IMR-90 (cell line): ENCODE measurements around the gene TTC39C. TPM values are rescaled to one million over a fixed set of nuclear protein-coding genes. Genes with fewer than 3 reads are reported as not detected.

Experiments used
- ATAC-seq: fragments of 200-7000 bp; cut with Tn5 transposase; 2 replicates; pipeline ENCODE4 v1.9.1; 2020; ENCODE audit warnings: low read depth, mild to moderate bottlenecking, moderate library complexity
- BruUV-seq: library from RNA; stranded (reverse); fragments of 400-500 nt; replicated peaks from 2 replicates; lab custom pipeline; 2021; lab: Mats Ljungman, UMichigan
- CTCF ChIA-PET: fragments of 300-600 bp; formaldehyde crosslinking; extraction: SDS; loops from one replicate; lab custom pipeline; 2021; ENCODE audit warnings: antibody characterized with exemption; lab: Yijun Ruan, JAX
- POLR2A ChIA-PET: fragments of 300-600 bp; sonication (Branson Sonifier 250); formaldehyde crosslinking; loops from one replicate; lab custom pipeline; 2022; ENCODE audit warnings: antibody characterized with exemption; ENCODE audit not compliant: unreplicated experiment; lab: Charles Lee
- DNase-seq: peaks from one replicate; pipeline ENCODE4 v3.0.0; 2013
- H2AFZ ChIP-seq: replicated peaks from 2 replicates; pipeline ENCODE3; 2013; ENCODE audit warnings: low read length, mild to moderate bottlenecking; ENCODE audit not compliant: poor library complexity
- H2AK5ac ChIP-seq: 2 replicates; pipeline ENCODE4 v1.6.1; 2013; ENCODE audit warnings: low read depth, low read length, inconsistent platforms
- H2AK9ac ChIP-seq: replicated peaks from 2 replicates; pipeline ENCODE3; 2013; ENCODE audit warnings: mild to moderate bottlenecking, low read depth, low read length, moderate library complexity; ENCODE audit not compliant: poor library complexity
- H2BK120ac ChIP-seq: 2 replicates; pipeline ENCODE4 v1.6.1; 2013; ENCODE audit warnings: low read depth, low read length, inconsistent platforms
- H2BK15ac ChIP-seq: 3 replicates; pipeline ENCODE4 v1.6.1; 2013; ENCODE audit warnings: low read depth, low read length, inconsistent platforms
- H2BK20ac ChIP-seq: 2 replicates; pipeline ENCODE4 v1.6.1; 2013; ENCODE audit warnings: low read depth, mild to moderate bottlenecking, inconsistent platforms, low read length, moderate library complexity
- H2BK5ac ChIP-seq: 2 replicates; pipeline ENCODE4 v1.6.1; 2013; ENCODE audit warnings: mild to moderate bottlenecking, low read depth, low read length, inconsistent platforms; ENCODE audit not compliant: poor library complexity, severe bottlenecking
- H3K14ac ChIP-seq: replicated peaks from 2 replicates; pipeline ENCODE4 v1.6.1; 2013; ENCODE audit warnings: low read depth, low read length, inconsistent platforms
- H3K18ac ChIP-seq: 2 replicates; pipeline ENCODE4 v1.6.1; 2013; ENCODE audit warnings: low read depth, low read length, control low read depth
- H3K23ac ChIP-seq: 2 replicates; pipeline ENCODE4 v1.6.1; 2013; ENCODE audit warnings: low read depth, low read length, inconsistent platforms
- H3K27ac ChIP-seq: 2 replicates; pipeline ENCODE4 v1.5.1; 2013; ENCODE audit warnings: mild to moderate bottlenecking, control low read depth, low read length; ENCODE audit not compliant: insufficient read depth
- H3K27me3 ChIP-seq: 2 replicates; pipeline ENCODE4 v1.6.1; 2013; ENCODE audit warnings: low read length; ENCODE audit not compliant: control insufficient read depth, insufficient read depth
- H3K36me3 ChIP-seq: 2 replicates; pipeline ENCODE4 v1.6.1; 2013; ENCODE audit warnings: low read length, mixed read lengths; ENCODE audit not compliant: control insufficient read depth, insufficient read depth
- H3K4ac ChIP-seq: 2 replicates; pipeline ENCODE4 v1.6.1; 2013; ENCODE audit warnings: low read depth, low read length, inconsistent platforms
- H3K4me1 ChIP-seq: 2 replicates; pipeline ENCODE4 v1.6.1; 2013; ENCODE audit warnings: low read length, mixed read lengths; ENCODE audit not compliant: control insufficient read depth, insufficient read depth
- H3K4me2 ChIP-seq: 2 replicates; pipeline ENCODE4 v1.6.1; 2013; ENCODE audit warnings: low read depth, mild to moderate bottlenecking, control low read depth, low read length, moderate library complexity
- H3K4me3 ChIP-seq: 2 replicates; pipeline ENCODE4 v1.5.1; 2013; ENCODE audit warnings: low read depth, mild to moderate bottlenecking, control low read depth, low read length, moderate library complexity; ENCODE audit not compliant: insufficient read depth
- H3K56ac ChIP-seq: 2 replicates; pipeline ENCODE4 v1.6.1; 2013; ENCODE audit warnings: low read length, inconsistent platforms; ENCODE audit not compliant: insufficient read depth; ENCODE audit errors: extremely low read depth
- H3K79me1 ChIP-seq, 2 experiments: 2 replicates each; pipeline ENCODE4 v1.6.1; 2013; ENCODE audit warnings: low read length in 2 of 2, inconsistent platforms in 1 of 2, low read depth in 1 of 2
- H3K9ac ChIP-seq: 2 replicates; pipeline ENCODE4 v1.6.1; 2013; ENCODE audit warnings: low read depth, low read length, control low read depth
- H3K9me1 ChIP-seq: 2 replicates; pipeline ENCODE4 v1.6.1; 2013; ENCODE audit warnings: low read length, inconsistent platforms; ENCODE audit not compliant: insufficient read depth
- H3K9me3 ChIP-seq: 2 replicates; pipeline ENCODE4 v1.6.1; 2013; ENCODE audit warnings: low read length; ENCODE audit not compliant: control insufficient read depth, insufficient read depth
- H4K20me1 ChIP-seq: 2 replicates; pipeline ENCODE4 v1.6.1; 2013; ENCODE audit warnings: low read length, inconsistent platforms; ENCODE audit not compliant: insufficient read depth
- H4K5ac ChIP-seq: 2 replicates; pipeline ENCODE4 v1.6.1; 2013; ENCODE audit warnings: mild to moderate bottlenecking, low read depth, low read length, control low read depth
- H4K8ac ChIP-seq, 2 experiments: 2 replicates each; pipeline ENCODE4 v1.6.1; 2013; ENCODE audit warnings: low read depth in 2 of 2, low read length in 2 of 2, control low read depth in 1 of 2, inconsistent platforms in 1 of 2
- H4K91ac ChIP-seq: 2 replicates; pipeline ENCODE4 v1.6.1; 2013; ENCODE audit warnings: low read depth, low read length, inconsistent platforms; ENCODE audit not compliant: insufficient read depth
- BHLHE40 ChIP-seq: fragments of 150-350 bp; IDR thresholded peaks from 2 replicates; pipeline ENCODE4 v1.6.1; 2016; ENCODE audit warnings: mild to moderate bottlenecking, low read depth, low read length
- CEBPB ChIP-seq: IDR thresholded peaks from 2 replicates; pipeline ENCODE4 v1.6.1; 2012; ENCODE audit warnings: low read depth, low read length, improper control_type of control experiment
- CHD1 ChIP-seq: IDR thresholded peaks from 2 replicates; pipeline ENCODE4 v1.6.1; 2012; ENCODE audit warnings: low read depth, low read length, improper control_type of control experiment
- ELK1 ChIP-seq: fragments of 150-350 bp; IDR thresholded peaks from 2 replicates; pipeline ENCODE4 v1.6.1; 2016; ENCODE audit warnings: low read depth, mild to moderate bottlenecking, low read length, moderate library complexity, borderline replicate concordance
- FOS ChIP-seq: fragments of 150-350 bp; IDR thresholded peaks from 2 replicates; pipeline ENCODE4 v1.6.1; 2016; ENCODE audit warnings: low read depth, low read length
- MAFK ChIP-seq: IDR thresholded peaks from 2 replicates; pipeline ENCODE4 v1.6.1; 2012; ENCODE audit warnings: low read depth, low read length, improper control_type of control experiment
- MAZ ChIP-seq: IDR thresholded peaks from 2 replicates; pipeline ENCODE4 v1.6.1; 2012; ENCODE audit warnings: low read depth, mild to moderate bottlenecking, low read length, improper control_type of control experiment, moderate library complexity, borderline replicate concordance
- MXI1 ChIP-seq: IDR thresholded peaks from 2 replicates; pipeline ENCODE4 v1.6.1; 2012; ENCODE audit warnings: low read depth, mild to moderate bottlenecking, low read length, moderate library complexity, borderline replicate concordance
- NFE2L2 ChIP-seq: fragments of 150-350 bp; IDR thresholded peaks from 2 replicates; pipeline ENCODE4 v1.6.1; 2016; ENCODE audit warnings: low read depth, mild to moderate bottlenecking, low read length
- POLR2A ChIP-seq: IDR thresholded peaks from 2 replicates; pipeline ENCODE4 v1.6.1; 2012; ENCODE audit warnings: mild to moderate bottlenecking, low read depth, low read length
- RAD21 ChIP-seq: IDR thresholded peaks from 2 replicates; pipeline ENCODE4 v1.6.1; 2012; ENCODE audit warnings: low read length, improper control_type of control experiment
- RFX5 ChIP-seq: IDR thresholded peaks from 2 replicates; pipeline ENCODE4 v1.8.0; 2012; ENCODE audit warnings: low read depth, mild to moderate bottlenecking, low read length, moderate library complexity
- SMC3 ChIP-seq: fragments of 150-350 bp; IDR thresholded peaks from 2 replicates; pipeline ENCODE4 v1.6.1; 2016; ENCODE audit warnings: low read depth, mild to moderate bottlenecking, antibody characterized with exemption, low read length, moderate library complexity
- USF2 ChIP-seq: fragments of 150-350 bp; IDR thresholded peaks from 2 replicates; pipeline ENCODE4 v1.6.1; 2017; ENCODE audit warnings: mild to moderate bottlenecking, antibody characterized with exemption, low read length, low read depth
- WGBS, 2 experiments: methylation state at CpG; one replicate each; pipeline versions ENCODE4 v1.1.5 to v1.1.7; 2013; ENCODE audit warnings: missing lambda C conversion rate in 2 of 2; ENCODE audit not compliant: insufficient read length in 1 of 2; ENCODE audit errors: extremely low coverage in 2 of 2; 5-methylcytosine and 5-hydroxymethylcytosine counted together
- dilution Hi-C: fragments of 300-500 bp; cut with HindIII; formaldehyde crosslinking; loops from one replicate; pipeline ENCODE4 v1.14.3; 2018; ENCODE audit warnings: low sequenced_read_pairs; ENCODE audit not compliant: unreplicated experiment
- in situ Hi-C: fragments of 300-500 bp; cut with MboI; formaldehyde crosslinking; loops from 3 replicates; pipeline ENCODE4 v1.14.3; 2019; ENCODE audit warnings: low sequenced_read_pairs, inconsistent platforms, mixed read lengths
- intact Hi-C: fragments of 100-400 bp; cut with micrococcal nuclease; formaldehyde crosslinking; loops from 2 replicates; pipeline ENCODE4 v1.10.0; 2022
- polyA plus RNA-seq, 3 experiments: library from polyadenylated mRNA; depleted of rRNA; stranded (reverse); fragments of >200 nt; gene quantifications; 2 replicates each; pipeline ENCODE4 v1.2.3, GENCODE V29; 2012; ENCODE audit warnings: low replicate concordance in 1 of 3
- total RNA-seq: library from RNA; depleted of rRNA; stranded (reverse); fragments of >200 nt; gene quantifications from 2 replicates; pipeline ENCODE4 v1.2.3, GENCODE V29; 2012
- TF ChIP-seq, protein P1 (sequence below): conservative IDR thresholded peaks from 2 replicates; pipeline ENCODE4 v1.5.1; 2012; ENCODE audit warnings: mild to moderate bottlenecking, low read depth, low read length, improper control_type of control experiment

Gene TTC39C
- total and polyA plus RNA-seq, 2 of the 4 experiments (the other 2 are of a cell fraction), result 8.0 to 20.8 TPM

GRCh38 chr18:24011123-24011917 is 3.2 kb upstream of the TTC39C start:
- Histone ChIP-seq H2BK5ac (no peak overlapping the region), H2BK120ac (no peak overlapping the region), H3K9me3 (no peaks in the 10 kb centered on the region), H3K56ac (no peak overlapping the region), H2AK9ac (no peak overlapping the region), H2AK5ac (no peak overlapping the region), H2BK20ac (no peak overlapping the region), H4K20me1 (peaks cover 3% of the 10 kb centered on the region; the same call in 1 of the 2 replicates), H4K91ac (no peak overlapping the region), H3K18ac (no peak overlapping the region), H3K27me3 (peaks cover 11% of the 10 kb centered on the region), H4K8ac (no peak overlapping the region), H3K4ac (no peak overlapping the region; the same call in 1 of the 2 replicates), H4K5ac (no peak overlapping the region), H3K23ac (no peak overlapping the region), H2AFZ (no peak overlapping the region), H3K4me2 (no peak overlapping the region), H3K36me3 (no peaks in the 10 kb centered on the region), H3K9ac (no peak overlapping the region), H3K14ac (no peak overlapping the region), H3K4me1 (peaks cover 2% of the 10 kb centered on the region; the same call in 1 of the 2 replicates), H2BK15ac (no peak overlapping the region), H3K27ac (no peak overlapping the region), H3K4me3 (no peak overlapping the region), H3K79me1 (peaks cover 0 to 8% of the 10 kb centered on the region in 2 experiments; a peak in 3 of 4 replicates), H3K9me1 (no peaks in the 10 kb centered on the region)
- intact Hi-C loops (loop anchor here (5.0 to 10.0 kb wide), 2 partner anchors 84 to 387 kb away; no protein-coding TSS in a partner anchor), in situ Hi-C loops (no loop called here), dilution Hi-C loops (no loop called here)
- DNase-seq, result no peak
- ChIA-PET CTCF (no interaction called here), POLR2A (no interaction called here)
- BruUV-seq, result no TSS peak
- no peak for ATAC-seq
- WGBS, 2 experiments, result 85% methylated on average over 2 of the region's 5 CpGs; no CpG with 5 or more reads in 1 of the 2 experiments
- TF ChIP-seq SMC3 (no peak), BHLHE40 (no peak), NFE2L2 (no peak), USF2 (no peak), CHD1 (no peak), MAZ (no peak), FOS (no peak), MAFK (no peak), RAD21 (no peak), RFX5 (no peak), MXI1 (no peak), CEBPB (no peak), ELK1 (no peak), POLR2A (no peak)
- TF ChIP-seq, protein P1, sequence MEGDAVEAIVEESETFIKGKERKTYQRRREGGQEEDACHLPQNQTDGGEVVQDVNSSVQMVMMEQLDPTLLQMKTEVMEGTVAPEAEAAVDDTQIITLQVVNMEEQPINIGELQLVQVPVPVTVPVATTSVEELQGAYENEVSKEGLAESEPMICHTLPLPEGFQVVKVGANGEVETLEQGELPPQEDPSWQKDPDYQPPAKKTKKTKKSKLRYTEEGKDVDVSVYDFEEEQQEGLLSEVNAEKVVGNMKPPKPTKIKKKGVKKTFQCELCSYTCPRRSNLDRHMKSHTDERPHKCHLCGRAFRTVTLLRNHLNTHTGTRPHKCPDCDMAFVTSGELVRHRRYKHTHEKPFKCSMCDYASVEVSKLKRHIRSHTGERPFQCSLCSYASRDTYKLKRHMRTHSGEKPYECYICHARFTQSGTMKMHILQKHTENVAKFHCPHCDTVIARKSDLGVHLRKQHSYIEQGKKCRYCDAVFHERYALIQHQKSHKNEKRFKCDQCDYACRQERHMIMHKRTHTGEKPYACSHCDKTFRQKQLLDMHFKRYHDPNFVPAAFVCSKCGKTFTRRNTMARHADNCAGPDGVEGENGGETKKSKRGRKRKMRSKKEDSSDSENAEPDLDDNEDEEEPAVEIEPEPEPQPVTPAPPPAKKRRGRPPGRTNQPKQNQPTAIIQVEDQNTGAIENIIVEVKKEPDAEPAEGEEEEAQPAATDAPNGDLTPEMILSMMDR, result no peak
